Measurements from ENCODE around the gene ZDHHC12.

- TF ChIP-seq CTCF (IDR thresholded peaks at IDR 0.05) (no peak), POLR2AphosphoS5 (IDR thresholded peaks at IDR 0.05; ENCODE audit: low read depth, low read length) (no peak), SIN3A (IDR thresholded peaks at IDR 0.05; ENCODE audit: borderline replicate concordance, insufficient read depth, low read depth, low read length) (no peak), TCF7L2 (IDR thresholded peaks at IDR 0.05; ENCODE audit: low read depth, low read length) (no peak)
These were observed 2.4 kb downstream of the ZDHHC12 start for GRCh38 chr9:128721487-128722010.
